SH-SY5Y (cell line): ENCODE results near the gene HS6ST1.

Source experiments
- GATA2 ChIP-seq: IDR thresholded peaks from 2 replicates; pipeline ENCODE4 v1.6.1; 2011; ENCODE audit warnings: mild to moderate bottlenecking, low read depth, low read length
- GATA3 ChIP-seq: IDR thresholded peaks from 2 replicates; pipeline ENCODE4 v1.6.1; 2011; ENCODE audit warnings: low read depth, mild to moderate bottlenecking, low read length, moderate library complexity

HS6ST1 gene

GRCh38 chr2:128318776-128319464, at the start of gene HS6ST1:
Gene HS6ST1, minus strand, starts transcription at chr2:128318868. Its CDS starts 305 bp downstream, at chr2:128318563.
- TF ChIP-seq GATA3, result no peak
- no peak for TF ChIP-seq GATA2

GRCh38 chr2:128367601-128368359, 49.1 kb upstream of the HS6ST1 start:
- no peak for TF ChIP-seq GATA2
- TF ChIP-seq GATA3, result no peak

GRCh38 chr2:128366713-128367511, 48.2 kb upstream of the HS6ST1 start:
- no peak for TF ChIP-seq GATA2
- TF ChIP-seq GATA3, result no peak

- TF ChIP-seq GATA3 (no peak), GATA2 (no peak)
Measured at GRCh38 chr2:128365217-128365905, 46.7 kb upstream of the HS6ST1 start.

- no peak for TF ChIP-seq GATA2
- no peak for TF ChIP-seq GATA3
Measured at GRCh38 chr2:128364441-128364911, 45.8 kb upstream of the HS6ST1 start.

- TF ChIP-seq GATA3 (no peak), GATA2 (peak; percentile 38)
Measured at GRCh38 chr2:128363934-128364361, 45.3 kb upstream of the HS6ST1 start.

GRCh38 chr2:128362889-128363228, 44.2 kb upstream of the HS6ST1 start:
- no peak for TF ChIP-seq GATA2
- no peak for TF ChIP-seq GATA3

- TF ChIP-seq GATA3, result no peak
- TF ChIP-seq GATA2, result no peak
Measured at GRCh38 chr2:128362176-128362888, 43.7 kb upstream of the HS6ST1 start.

GRCh38 chr2:128361376-128362131, 42.9 kb upstream of the HS6ST1 start:
- TF ChIP-seq GATA3 (no peak), GATA2 (no peak)

- TF ChIP-seq GATA3 (no peak), GATA2 (no peak)
Measured at GRCh38 chr2:128360711-128361110, 42.0 kb upstream of the HS6ST1 start.

GRCh38 chr2:128359841-128360240, 41.2 kb upstream of the HS6ST1 start:
- TF ChIP-seq GATA3 (no peak), GATA2 (no peak)

GRCh38 chr2:128358941-128359731, 40.5 kb upstream of the HS6ST1 start:
- TF ChIP-seq GATA2 (no peak), GATA3 (no peak)
